Suppressor macrophage (primary cell): Measurements from ENCODE around the gene ACP5.
A peak's percentile ranks its signal among the peaks of the same experiment; 100 is the strongest.

Source experiments
- DNase-seq, 4 experiments: peaks; one replicate each; pipeline ENCODE4 v3.0.0-alpha.2; 2020 to 2022

ACP5 gene

GRCh38 chr19:11547929-11548700, 29.3 kb downstream of the ACP5 start:
- no peak for DNase-seq

- no peak for DNase-seq
These were observed 36.2 kb downstream of the ACP5 start for GRCh38 chr19:11541238-11541637.

- no peak for DNase-seq
These were observed 36.8 kb downstream of the ACP5 start for GRCh38 chr19:11540645-11541044.

- DNase-seq, result no peak
These were observed 37.7 kb downstream of the ACP5 start for GRCh38 chr19:11539495-11540365.

- no peak for DNase-seq
These were observed 39.0 kb downstream of the ACP5 start, which contains the start of gene CNN1 for GRCh38 chr19:11538232-11539036. Gene CNN1, plus strand, starts transcription at chr19:11538851. Its CDS starts 77 bp downstream, at chr19:11538928.

GRCh38 chr19:11535792-11536595, 41.5 kb downstream of the ACP5 start:
- DNase-seq, result peak; percentile 92 to 97 (median 95)

GRCh38 chr19:11534948-11535347, 42.5 kb downstream of the ACP5 start:
- peak in 3 of 4 experiments; percentile 9 to 19 (median 16) for DNase-seq

- DNase-seq, result peak in 3 of 4 experiments; percentile 14 to 28 (median 19)
These were observed 42.9 kb downstream of the ACP5 start for GRCh38 chr19:11534538-11534937.

GRCh38 chr19:11530432-11530831, 47.0 kb downstream of the ACP5 start:
- DNase-seq, result peak; percentile 59 to 78 (median 69)

GRCh38 chr19:11528551-11529341, 48.7 kb downstream of the ACP5 start, which contains the start of gene ECSIT:
Gene ECSIT, minus strand, starts transcription at chr19:11529134. Its CDS starts 9,964 bp downstream, at chr19:11519170.
- DNase-seq, result peak; percentile 98 to 99 (median 99)
